CD4-positive, alpha-beta T cell treated with Interleukin-4 for 4 hours (primary cell): Measurements from ENCODE around the gene NFKBIA.
A peak's percentile ranks its signal among the peaks of the same experiment; 100 is the strongest.
"Not testable (repeated sequence)": the region's sequence is repeated elsewhere in the genome, so short reads cannot be mapped to it uniquely, and the experiment has no call there.

Experiments used
- DNase-seq: peaks from one replicate; pipeline ENCODE4 v3.0.0-alpha.2; 2020

Gene NFKBIA

GRCh38 chr14:35407306-35407630 lies 2.7 kb upstream of the NFKBIA start:
- DNase-seq: no peak

DNA sequence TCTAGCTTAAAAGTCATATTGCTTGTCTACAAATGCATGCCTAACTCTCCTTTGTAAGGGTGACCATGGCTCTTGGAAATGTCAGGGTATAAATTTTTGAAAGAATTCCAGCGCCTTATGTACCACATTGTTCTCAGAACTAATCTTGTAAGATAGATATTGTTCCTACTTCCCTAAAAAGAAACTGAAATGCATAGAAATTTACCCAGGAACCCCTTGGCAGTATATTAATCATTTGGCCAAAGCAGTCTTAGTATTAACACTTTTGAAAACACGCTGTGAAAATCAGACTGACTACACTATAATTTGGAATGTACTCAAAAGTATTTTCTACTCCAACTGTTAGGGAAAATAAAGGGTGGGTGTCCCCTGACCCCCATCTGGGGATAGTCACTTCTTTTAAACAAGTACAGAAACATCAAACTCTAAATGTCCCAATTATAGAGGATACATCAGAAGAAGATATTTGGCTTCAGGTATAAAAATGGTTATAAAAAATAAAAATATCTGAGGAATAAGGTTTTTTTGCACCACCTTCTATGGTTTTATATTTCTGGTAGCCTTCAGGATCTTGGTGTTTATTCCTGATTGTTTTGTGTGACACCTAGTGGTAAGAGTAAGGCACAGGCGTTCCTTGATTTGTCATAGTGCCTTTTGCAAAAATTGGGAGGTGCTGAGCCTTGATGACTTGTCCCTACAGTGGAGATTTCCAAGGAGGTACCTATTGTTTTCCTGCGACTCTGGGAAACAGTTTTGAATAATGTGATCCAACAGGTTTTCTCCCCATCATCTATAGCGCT lies 2.2 kb upstream of the NFKBIA start:
- peak; percentile 65 for DNase-seq

- no peak for DNase-seq
Measured at GRCh38 chr14:35406090-35406489, 1.5 kb upstream of the NFKBIA start.

DNA sequence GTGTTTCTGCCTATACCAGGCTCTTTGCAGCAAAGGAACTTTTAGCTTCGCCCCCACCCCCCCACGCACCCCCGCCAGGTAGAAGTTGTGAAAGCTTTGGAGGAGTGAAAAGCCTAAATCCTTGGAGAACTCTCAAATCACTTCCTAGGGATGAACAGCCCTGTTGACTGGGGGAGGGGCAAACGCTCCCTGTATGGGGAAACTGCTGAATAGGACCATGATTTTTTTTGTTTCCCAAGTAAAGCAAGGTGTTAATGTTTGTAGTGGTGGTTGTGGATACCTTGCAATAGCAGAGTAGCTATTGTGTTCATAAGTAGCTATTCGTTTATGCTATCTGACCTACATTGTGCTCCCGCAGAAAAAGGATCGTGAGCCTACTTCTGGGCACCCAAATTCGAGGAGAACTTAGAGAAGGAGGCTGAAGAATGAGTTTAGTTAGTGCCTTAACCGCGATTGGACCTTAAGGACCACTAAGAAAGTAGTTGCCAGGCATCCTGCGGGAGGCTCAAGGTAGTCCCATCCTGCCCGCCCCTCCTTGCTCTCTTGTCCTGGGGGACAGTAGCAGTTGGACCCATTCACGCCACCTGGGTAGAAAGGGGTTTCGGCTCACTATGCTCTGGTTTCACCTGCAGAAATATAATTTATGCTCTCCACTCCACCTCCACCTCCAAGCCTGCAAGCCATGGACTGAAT lies 901 bp upstream of the NFKBIA start:
- no peak for DNase-seq

DNA sequence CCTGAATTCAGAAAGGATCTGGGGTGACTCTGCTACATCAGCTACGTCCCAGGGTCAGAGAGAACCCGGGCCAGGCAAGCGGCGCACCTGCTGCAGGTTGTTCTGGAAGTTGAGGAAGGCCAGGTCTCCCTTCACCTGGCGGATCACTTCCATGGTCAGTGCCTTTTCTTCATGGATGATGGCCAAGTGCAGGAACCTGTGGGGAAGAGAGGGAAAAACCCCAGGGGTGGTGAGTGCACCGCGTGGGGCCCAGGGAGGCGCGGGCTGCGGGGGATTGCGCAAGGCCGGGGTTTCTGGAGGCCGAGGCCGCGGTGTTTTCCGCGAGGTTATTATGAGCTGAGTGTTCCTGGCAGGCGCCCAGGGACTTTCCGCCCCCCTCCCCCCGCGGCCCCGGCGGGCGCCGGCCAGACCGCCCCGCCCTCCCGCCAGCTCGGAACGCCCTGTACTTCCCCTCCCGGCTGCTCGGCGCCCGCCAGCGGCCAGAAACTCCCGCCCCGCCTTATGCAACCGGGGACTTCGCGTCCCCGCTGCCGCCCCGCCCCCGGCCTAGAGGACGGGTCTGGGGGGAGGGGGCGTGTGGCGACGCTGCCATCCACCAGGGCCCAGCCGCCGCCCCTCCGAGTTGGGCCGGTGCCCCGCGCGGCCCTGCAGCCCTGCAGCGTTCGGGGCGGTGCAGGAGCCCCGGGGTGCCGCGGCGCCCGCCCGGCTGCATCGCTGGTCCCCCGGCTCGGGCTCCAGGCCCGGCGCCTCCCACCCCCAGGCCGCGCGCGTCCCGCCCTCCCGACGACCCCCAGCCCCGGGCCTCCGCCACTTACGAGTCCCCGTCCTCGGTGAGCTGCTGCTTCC lies 723 bp downstream of the NFKBIA start:
- peak; percentile 97 for DNase-seq

GRCh38 chr14:35403114-35403602 lies 1.4 kb downstream of the NFKBIA start:
- DNase-seq: peak; percentile 38

DNA sequence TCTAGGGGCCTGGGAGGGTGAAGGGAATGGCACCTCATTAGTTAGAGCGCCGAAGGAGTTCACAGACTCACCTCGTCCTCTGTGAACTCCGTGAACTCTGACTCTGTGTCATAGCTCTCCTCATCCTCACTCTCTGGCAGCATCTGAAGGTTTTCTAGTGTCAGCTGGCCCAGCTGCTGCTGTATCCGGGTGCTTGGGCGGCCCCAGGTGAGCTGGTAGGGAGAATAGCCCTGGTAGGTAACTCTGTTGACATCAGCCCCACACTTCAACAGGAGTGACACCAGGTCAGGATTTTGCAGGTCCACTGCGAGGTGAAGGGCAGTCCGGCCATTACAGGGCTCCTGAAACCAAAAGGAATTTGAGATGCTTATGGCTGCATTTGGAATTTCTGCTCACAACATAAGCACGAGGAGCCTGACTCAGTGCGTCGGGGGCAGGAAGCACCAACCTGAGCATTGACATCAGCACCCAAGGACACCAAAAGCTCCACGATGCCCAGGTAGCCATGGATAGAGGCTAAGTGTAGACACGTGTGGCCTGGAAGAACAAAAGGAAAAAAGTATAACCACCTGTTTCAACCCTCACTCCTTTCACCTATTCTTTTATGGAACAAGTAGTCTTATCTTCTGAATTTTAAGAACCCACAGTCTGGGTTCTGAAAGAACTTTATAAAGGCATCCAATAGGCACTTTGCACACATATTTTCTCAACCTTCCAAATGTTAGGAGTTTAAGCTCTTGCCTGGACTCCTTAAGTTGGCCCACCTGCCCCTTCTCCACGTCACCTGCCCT lies 2.0 kb downstream of the NFKBIA start:
- DNase-seq: peak; percentile 52

DNA sequence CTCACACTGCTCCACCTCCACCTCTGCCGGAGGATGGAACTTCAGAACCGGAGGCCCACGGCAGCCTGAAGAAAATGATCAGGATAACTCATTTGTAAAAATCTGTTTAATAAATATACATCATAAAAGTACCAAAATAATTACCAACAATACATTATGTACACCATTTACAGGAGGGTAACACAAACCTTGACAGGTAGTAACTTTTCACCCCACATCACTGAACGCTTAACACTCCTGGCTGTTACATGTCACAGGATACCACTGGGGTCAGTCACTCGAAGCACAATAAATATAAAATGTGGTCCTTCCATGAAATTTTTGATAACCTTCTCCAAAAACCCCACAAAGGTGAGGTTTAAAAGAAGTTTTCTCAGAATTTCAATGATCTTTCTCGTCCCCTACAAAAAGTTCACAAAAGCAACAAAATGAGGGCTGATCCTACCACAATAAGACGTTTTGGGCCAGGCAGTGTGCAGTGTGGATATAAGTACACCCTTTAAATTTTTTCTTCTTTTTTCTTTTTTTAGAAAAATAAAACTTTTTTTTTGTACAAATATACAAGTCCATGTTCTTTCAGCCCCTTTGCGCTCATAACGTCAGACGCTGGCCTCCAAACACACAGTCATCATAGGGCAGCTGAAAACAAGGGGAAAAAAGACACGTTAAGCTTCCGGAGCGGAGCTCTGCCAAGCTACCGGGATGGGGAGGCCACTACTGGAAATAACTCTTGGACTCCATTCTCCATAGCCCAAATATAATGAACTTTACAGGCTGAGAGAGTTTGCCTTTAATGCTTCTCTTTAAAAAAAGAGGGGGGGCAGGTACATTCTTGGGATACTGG lies 2.9 kb downstream of the NFKBIA start:
- DNase-seq: no peak

DNA sequence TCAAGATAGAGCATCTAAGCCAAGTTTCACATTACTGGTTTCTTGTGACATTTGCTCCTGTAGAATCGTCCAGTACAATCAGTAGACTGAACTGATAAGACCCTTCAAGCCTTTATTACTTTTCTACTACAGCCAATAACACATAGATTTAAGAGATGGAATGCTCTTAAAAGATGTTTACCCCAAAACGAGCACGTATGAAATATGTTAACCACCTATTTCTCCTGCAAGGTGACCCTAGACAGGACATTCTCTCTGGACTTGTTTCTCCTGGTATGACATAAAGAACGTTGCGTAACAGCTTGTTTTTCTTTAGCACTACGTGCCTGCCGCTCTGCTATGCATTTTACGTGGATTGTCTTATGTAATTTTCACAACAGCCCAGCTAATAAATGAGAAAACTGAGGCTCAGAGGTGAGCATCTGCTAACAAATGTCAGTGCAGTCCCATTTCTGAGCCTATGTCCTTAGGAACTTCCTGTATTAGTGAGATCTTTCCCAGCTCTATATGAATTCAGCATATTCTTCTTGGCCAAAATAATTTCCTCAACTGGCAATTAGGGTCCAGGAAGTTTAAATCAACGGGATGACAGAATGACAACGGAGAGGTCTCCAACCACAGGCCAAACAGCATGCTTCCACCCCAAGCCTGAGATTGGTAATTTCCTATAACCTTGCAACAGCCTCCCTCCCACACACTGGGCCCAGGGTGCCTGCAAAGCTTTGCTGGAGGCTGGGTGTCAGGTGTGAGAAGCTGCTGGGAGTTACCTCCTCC lies 3.7 kb downstream of the NFKBIA start:
- DNase-seq: no peak

- no peak for DNase-seq
Measured at GRCh38 chr14:35399083-35399937, 5.2 kb downstream of the NFKBIA start.

GRCh38 chr14:35398071-35398584 lies 6.4 kb downstream of the NFKBIA start:
- DNase-seq: no peak

DNA sequence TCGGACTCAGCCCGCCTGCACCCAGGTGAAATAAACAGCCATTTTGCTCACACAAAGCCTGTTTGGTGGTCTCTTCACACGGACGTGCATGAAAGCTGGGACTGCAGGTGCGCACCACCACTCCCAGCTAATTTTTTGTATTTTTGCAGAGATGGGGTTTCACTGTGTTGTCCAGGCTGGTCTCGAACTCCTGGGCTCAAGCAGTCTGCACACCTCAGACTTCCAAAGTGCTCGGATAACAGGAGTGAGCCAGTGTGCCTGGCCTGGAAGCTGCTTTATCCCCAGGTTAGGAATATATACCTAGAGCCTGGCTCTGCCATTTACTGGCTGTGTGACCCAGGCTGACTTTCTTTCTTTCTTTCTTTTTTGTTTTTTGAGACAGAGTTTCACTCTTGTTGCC lies 7.9 kb downstream of the NFKBIA start:
- not testable (repeated sequence) for DNase-seq

DNA sequence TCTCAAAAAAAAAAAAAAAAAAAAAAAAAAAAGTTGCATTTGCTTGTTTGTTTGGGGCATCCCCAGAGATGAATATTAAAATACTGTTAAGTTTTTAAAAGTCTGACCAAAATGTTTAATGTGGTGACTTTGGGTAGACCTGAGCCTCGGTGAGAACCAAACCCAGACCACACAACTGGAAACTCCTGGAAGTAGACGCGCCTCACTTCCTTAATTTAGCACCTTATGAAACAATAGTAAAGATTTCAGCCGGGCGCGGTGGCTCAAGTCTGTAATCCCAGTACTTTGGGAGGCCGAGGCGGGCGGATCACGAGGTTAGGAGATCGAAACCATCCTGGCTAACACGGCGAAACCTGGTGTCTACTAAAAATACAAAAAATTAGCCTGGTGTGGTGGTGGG lies 9.3 kb downstream of the NFKBIA start:
- no peak for DNase-seq

DNA sequence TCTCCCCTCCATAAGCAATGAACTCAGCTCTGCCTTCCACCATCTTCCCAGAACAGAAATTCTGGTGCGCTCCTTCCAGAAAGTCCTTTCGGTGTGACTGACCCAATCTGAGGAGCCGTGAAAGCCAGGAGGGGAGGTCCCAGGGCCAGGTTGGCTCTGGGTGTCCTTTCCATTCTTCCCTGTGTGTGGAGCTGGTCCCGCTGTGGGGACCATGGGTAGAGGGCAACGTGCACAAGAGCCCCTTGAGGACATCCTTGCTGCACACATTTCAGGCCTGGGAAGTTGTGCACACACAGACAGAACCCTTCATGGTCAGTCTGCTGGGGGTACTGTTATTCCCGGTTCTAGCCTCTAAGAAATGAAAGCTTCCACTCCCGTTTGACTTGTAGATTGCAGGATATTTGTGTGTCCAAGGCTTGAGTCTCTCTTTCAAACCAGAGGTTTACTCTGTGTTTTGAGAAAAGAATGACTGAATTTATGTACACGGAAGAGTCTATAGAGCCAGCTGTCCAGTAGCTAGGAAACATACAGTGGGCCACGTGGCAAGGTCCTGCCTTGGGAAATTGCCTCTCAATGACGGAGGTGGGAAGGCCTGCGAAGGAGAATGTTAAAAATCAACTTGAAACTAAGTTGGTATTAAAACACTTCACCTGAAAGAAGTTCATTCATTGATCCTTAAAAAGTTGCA lies 10.1 kb downstream of the NFKBIA start:
- DNase-seq: no peak

GRCh38 chr14:35393826-35394225 lies 10.7 kb downstream of the NFKBIA start:
- no peak for DNase-seq

- DNase-seq: no peak
Measured at GRCh38 chr14:35392103-35392502, 12.4 kb downstream of the NFKBIA start.

DNA sequence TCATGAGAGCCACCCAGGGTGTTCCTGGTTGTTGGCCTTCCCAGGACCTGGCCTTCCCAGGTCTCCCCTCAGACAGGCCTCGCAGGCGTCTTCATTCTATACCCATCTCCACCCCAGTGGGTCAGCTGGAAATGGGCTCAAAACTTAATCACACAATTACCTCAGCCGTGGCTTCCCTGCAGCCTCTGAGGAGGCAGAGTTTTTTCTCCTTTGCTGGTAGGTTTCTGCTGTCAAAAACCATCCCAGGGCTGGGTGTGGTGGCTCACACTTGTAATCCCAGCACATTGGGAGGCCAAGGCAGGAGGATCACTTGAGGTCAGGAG lies 13.2 kb downstream of the NFKBIA start:
- no peak for DNase-seq

- peak; percentile 80 for DNase-seq
Measured at GRCh38 chr14:35390577-35391387, 13.8 kb downstream of the NFKBIA start.
